GM19099 (cell line): Measurements from ENCODE around the gene GJA9.

ENCODE experiments used
- POLR2A ChIP-seq: IDR thresholded peaks from 3 replicates; pipeline ENCODE4 v1.6.1; 2011; ENCODE audit warnings: low read depth; ENCODE audit not compliant: insufficient read length; ENCODE audit errors: extremely low read depth

Gene GJA9

GRCh38 chr1:38852780-38853179, 28.6 kb downstream of the GJA9 start:
- TF ChIP-seq POLR2A = no peak

GRCh38 chr1:38848071-38848470, 33.3 kb downstream of the GJA9 start:
- no peak for TF ChIP-seq POLR2A

- no peak for TF ChIP-seq POLR2A
Measured at GRCh38 chr1:38846210-38846609, 35.2 kb downstream of the GJA9 start.

- TF ChIP-seq POLR2A = no peak
Measured at GRCh38 chr1:38840281-38840680, 41.1 kb downstream of the GJA9 start.

GRCh38 chr1:38839363-38839762, 42.0 kb downstream of the GJA9 start:
- no peak for TF ChIP-seq POLR2A

GRCh38 chr1:38834937-38835827, 46.2 kb downstream of the GJA9 start:
- TF ChIP-seq POLR2A = no peak

- TF ChIP-seq POLR2A = no peak
Measured at GRCh38 chr1:38834221-38834782, 47.1 kb downstream of the GJA9 start.

- TF ChIP-seq POLR2A = no peak
Measured at GRCh38 chr1:38833146-38833545, 48.2 kb downstream of the GJA9 start.

GRCh38 chr1:38832370-38832734, 49.0 kb downstream of the GJA9 start:
- TF ChIP-seq POLR2A = no peak

- TF ChIP-seq POLR2A = no peak
Measured at GRCh38 chr1:38831731-38832369, 49.5 kb downstream of the GJA9 start.

- no peak for TF ChIP-seq POLR2A
Measured at GRCh38 chr1:38829368-38829767, 52.0 kb downstream of the GJA9 start.

- TF ChIP-seq POLR2A = no peak
Measured at GRCh38 chr1:38827318-38827717, 54.1 kb downstream of the GJA9 start.

GRCh38 chr1:38826886-38827285, 54.5 kb downstream of the GJA9 start:
- TF ChIP-seq POLR2A = no peak

GRCh38 chr1:38826262-38826661, 55.1 kb downstream of the GJA9 start:
- TF ChIP-seq POLR2A = no peak
